ENCODE measurements around the gene PSMD8.
"Not testable (repeated sequence)": the region's sequence is repeated elsewhere in the genome, so short reads cannot be mapped to it uniquely, and the experiment has no call there.

Gene PSMD8

DNA sequence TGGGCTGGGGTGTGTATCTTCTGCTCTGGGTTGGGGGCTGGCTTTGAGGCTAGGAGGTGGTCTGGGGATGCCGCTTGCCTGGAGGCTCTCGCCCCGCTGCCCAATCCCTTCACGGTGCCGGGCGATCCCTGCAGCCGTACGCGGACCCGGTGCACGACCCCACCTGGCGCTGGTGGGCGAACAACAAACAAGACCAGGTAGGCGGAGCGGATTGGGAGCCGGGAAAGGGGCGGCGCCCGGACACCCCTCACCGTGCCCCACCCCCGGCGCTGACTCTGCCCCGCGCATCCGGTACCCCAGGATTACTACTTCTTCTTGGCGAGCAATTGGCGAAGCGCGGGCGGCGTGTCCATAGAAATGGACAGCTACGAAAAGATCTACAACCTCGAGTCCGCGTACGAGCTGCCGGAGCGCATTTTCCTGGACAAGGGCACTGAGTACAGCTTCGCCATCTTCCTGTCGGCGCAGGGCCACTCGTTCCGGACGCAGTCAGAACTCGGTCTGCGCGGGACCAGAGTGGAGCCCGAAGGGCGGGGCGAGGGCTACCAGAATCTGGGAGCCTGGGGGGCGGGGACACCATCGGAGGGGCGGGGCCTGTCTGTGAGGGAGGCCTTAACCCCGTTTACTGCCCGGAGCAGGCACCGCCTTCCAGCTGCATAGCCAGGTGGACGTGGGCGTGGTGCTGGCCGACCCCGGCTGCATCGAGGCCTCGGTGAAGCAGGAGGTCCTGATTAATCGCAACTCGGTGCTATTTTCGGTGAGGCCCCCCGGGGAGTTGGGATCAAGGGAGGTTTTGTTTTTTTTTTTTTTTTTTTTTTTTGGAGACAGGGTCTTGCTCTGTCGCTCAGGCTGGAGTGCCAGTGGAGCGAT lies 12.1 kb upstream of the PSMD8 start:
- peak; percentile 38 to 64 for DNase-seq

DNA sequence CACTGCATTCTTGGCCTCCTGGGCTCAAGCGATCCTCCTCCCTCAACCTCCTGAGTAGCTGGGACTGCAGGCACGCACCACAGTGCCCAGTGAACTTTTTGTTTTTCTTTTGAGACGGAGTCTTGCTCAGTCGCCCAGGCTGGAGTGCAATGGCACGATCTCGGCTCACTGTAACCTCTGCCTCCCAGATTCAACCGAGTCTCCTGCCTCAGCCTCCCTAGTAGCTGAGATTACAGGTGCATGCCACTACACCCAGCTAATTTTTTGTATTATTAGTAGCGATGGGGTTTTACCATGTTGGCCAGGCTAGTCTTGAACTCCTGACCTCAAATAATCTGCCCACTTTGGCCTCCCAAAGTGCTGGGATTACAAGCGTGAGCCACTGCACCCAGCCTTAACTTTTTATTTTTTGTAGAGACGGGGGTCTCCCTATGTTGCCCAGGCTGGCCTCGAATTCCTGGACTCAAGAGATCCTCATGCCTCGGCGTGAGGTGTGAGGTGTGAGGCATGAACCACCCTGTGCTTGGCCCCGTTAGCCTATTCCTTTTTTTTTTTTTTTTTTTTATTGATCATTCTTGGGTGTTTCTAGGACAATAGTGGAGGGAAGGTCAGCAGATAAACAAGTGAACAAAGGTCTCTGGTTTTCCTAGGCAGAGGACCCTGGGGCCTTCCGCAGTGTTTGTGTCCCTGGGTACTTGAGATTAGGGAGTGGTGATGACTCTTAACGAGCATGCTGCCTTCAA lies 11.3 kb upstream of the PSMD8 start:
- DNase-seq = not testable (repeated sequence)

DNA sequence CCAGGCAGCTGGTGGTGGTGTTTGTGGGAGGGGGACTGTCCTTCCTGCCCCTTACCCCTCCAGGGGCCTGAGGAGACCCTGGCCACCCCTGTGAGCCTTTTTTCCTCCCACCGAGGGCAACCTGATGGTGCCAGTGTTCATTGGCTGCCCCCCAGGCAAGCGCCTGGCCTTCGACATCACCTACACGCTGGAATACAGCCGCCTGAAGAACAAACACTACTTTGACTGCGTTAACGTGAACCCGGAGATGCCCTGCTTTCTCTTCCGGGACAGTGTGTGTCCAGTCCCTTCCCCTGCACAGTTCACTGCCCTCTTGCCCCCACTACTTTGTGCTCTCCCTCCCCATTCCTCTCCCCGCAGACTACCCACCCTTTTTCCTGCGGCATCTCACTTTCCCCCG lies 7.3 kb upstream of the PSMD8 start:
- no peak for DNase-seq

- DNase-seq = no peak
Measured at GRCh38 chr19:38369584-38369983, 4.8 kb upstream of the PSMD8 start.

GRCh38 chr19:38370299-38370698 lies 4.1 kb upstream of the PSMD8 start:
- peak in 1 of 2 experiments; percentile 39 for DNase-seq

GRCh38 chr19:38371081-38371480 lies 3.3 kb upstream of the PSMD8 start:
- DNase-seq = no peak

- no peak for DNase-seq
Measured at GRCh38 chr19:38373907-38374331, 452 bp upstream of the PSMD8 start.

DNA sequence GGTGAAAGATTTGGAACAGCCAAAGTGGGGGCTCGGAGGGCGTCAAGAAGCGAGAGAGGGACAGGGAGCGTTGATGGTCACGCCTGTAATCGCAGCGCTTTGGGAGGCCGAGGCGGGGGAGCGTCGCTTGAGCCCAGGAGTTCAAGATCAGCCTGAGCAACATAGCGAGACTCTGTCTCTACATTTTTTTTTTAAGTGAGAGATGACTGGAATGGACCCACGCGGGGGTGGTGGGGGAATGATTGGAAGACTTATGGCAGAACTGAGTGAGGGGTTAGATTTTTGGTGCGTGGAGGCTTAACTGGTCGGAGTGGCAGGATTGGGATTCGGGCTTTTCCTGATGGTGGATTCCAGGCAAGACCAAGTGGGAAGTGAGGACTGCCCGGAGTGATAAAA lies 725 bp downstream of the PSMD8 start:
- DNase-seq = no peak

- no peak for DNase-seq
Measured at GRCh38 chr19:38375748-38376147, 1.4 kb downstream of the PSMD8 start.

DNA sequence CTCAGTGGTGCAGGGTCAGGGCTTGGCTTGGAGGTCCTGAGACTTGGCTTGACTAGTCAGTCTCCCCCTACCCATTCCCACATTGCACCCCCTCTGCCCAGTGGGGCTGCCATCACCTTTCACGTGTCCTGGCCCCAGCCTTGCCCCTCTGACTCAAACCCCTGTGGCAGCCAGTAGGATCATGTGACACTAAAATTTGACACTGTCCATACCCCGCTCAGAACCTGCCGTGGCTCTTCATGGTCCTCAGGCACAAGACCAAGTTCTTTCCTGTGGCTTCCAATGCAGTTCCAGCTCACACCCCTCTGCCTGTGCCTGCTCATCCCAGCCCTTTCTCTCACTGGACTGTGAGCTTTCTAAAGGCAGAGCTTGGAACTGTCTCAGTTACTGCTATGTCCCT lies 2.2 kb downstream of the PSMD8 start:
- no peak for DNase-seq

GRCh38 chr19:38377052-38377451 lies 2.7 kb downstream of the PSMD8 start:
- DNase-seq = no peak

DNA sequence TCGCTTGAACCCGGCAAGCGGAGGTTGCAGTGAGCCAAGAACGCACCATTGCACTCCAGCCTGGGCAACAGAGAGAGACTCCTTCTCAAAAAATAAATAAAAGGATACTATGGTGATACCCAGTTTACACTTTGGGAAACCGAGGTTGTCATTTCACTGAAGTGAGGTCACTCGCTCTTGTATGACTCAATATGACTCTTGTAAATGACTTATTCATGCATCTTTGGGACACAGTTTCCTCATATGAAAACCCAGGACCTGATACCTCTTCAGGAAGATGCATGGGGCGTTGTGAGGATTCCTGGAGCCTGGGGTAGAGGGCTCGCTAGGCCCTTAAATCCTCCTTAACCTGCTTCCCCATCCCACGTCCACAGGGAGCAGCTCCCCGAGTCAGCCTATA lies 4.5 kb downstream of the PSMD8 start:
- no peak for DNase-seq

GRCh38 chr19:38381138-38381537 lies 6.8 kb downstream of the PSMD8 start:
- no peak for DNase-seq

DNA sequence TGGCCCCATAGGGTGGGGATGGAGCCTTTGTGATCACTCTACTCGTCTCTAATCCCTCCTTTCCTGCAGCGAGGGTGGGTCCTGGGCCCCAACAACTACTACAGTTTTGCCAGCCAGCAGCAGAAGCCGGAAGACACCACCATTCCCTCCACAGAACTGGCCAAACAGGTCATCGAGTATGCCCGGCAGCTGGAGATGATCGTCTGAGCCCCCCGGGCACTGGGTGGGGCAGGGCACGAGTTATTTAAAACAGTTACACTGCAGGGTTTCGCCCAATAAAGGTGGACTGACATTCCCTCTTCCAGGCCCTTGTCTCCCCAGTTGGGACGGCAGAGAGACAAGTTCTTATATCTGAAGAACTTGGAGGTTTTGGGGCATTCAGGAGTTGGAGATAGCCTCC lies 8.8 kb downstream of the PSMD8 start:
- DNase-seq = no peak

GRCh38 chr19:38383743-38384142 lies 9.4 kb downstream of the PSMD8 start:
- no peak for DNase-seq

GRCh38 chr19:38384209-38385027 lies 10.0 kb downstream of the PSMD8 start:
- DNase-seq = no peak

GRCh38 chr19:38385057-38385803 lies 10.9 kb downstream of the PSMD8 start:
- DNase-seq = no peak

DNA sequence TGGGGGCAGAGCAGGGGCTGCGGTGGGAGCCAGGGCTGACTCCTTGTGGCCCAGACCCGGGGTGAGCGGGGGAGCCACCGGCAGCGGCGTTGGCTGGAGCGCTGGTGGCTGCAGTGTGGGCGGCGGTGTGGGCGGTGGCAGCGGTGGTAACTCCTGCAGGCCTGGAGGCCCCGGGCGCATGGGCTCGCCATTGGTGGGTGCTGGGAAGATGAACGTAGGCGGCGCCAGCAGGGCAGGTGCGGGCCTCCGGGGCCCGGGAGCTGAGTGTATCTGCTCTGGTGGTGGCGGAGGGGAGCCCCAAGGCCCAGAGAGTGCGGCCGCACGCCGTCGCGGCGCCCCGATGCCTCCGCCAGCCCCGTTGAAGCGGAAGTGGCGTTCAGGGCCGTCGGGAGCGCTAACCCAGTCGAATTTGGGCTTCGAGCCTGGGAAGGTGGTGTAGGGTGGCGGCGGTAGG lies 11.5 kb downstream of the PSMD8 start:
- DNase-seq = no peak

DNA sequence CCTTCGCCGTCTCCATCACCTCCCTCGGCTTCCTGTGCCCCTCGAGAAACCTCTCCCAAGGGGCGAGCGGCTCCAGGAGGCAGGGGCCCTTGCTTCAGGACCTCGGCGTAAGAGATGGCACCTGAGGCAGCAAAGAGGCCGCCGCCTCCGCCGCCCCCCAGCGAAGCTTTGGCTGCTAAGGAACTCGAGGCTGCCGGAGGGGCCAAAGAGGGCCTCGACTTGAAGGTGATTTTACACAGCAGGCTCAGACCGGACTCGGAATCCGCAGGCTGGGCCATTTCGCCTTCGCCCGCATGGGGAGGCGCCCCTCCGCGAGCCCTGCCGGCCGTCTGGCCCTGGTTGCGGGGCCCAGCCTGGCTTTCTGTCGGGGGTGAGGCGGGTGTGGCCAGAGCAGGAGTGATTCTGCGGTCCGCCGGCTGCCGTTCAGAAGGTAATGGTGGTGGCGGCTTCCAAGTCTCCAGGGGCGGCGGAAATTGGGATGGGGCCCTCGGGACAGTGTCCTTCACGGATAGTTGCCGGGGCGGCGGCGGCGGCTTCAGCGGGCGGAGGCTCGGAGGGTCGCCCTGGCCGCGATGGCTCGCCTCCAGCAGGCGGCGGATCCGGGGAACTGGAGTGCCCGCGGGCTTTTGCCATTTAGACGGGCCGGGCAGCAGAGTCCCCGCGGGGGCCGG lies 12.1 kb downstream of the PSMD8 start:
- DNase-seq = no peak

- no peak for DNase-seq
Measured at GRCh38 chr19:38386971-38387549, 12.7 kb downstream of the PSMD8 start.

DNA sequence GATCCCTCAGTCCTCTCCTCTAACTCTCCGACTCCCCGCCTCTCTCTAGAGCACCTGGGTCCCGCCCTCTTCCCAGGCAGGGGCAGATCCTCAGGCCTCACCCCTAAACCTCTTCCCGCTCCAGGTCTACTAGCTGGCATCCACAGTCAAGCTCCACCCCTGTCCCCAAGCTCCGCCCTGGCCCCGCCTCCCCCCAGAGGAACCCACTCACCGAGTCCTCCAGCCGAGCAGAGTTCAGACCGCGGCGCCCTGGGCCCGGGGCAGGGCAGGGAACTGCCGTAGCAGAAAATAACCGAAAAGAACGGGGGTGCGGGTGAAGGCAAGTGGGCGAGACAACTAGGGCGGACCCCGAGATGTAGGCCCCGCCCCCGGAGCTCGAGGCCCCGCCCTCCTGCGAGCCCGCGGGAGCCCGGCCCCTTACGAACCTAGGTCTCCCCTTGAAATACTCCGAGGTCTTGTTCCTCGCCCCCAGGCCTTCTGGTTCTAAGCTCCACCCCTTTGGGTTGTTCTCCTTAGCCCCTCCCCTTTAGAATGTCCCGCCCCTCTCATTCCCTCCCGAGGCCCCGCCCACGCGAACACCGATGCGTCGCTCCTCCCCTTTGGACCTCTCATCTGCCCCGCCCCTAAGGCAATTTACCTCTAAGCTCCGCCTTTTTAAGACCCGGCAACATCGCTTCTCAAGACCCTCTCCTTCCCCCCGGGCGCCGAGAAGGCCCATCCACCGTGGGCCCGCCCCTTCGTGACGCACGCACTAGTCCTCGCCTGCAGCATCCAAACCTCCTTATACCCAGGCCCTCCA lies 13.4 kb downstream of the PSMD8 start, which contains the start of gene GGN:
Gene GGN, minus strand, starts transcription at position 485 of the 799 bp plus-strand sequence. CDS start 773 bp downstream, outside the sequence.
- DNase-seq = peak; percentile 91 to 95
